VCaP (cell line): Measurements from ENCODE around the gene ATXN7.
A peak's percentile ranks its signal among the peaks of the same experiment; 100 is the strongest.

Experiments used
- H3K27ac ChIP-seq: fragments of 450-650 bp; 2 replicates; pipeline ENCODE4 v1.5.1; 2017
- TF ChIP-seq, protein P1 (sequence below): fragments of 450-650 bp; conservative IDR thresholded peaks from 2 replicates; pipeline ENCODE4 v1.5.1; 2017; ENCODE audit warnings: mild to moderate bottlenecking, moderate library complexity

ATXN7 gene

DNA sequence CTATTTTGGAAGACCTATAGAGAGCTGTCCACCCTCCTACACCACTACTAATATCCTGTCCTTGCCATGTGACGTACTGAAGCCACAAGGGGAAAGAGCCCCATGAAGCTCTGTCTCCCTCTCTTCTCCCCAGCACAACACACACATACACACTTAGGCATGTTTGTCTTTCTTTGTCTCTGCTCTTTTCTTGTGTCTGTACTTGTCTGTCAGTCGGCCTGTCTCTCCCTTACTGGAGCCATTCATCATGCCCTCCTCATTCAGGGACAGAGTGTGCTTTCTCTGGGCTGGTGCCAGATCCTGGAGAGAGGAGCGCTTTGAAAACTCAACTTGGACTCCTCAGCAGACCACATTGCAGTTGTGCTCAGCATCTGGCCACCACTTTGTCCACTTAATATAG is 112.1 kb downstream of the ATXN7 start:
- TF ChIP-seq, protein P1, sequence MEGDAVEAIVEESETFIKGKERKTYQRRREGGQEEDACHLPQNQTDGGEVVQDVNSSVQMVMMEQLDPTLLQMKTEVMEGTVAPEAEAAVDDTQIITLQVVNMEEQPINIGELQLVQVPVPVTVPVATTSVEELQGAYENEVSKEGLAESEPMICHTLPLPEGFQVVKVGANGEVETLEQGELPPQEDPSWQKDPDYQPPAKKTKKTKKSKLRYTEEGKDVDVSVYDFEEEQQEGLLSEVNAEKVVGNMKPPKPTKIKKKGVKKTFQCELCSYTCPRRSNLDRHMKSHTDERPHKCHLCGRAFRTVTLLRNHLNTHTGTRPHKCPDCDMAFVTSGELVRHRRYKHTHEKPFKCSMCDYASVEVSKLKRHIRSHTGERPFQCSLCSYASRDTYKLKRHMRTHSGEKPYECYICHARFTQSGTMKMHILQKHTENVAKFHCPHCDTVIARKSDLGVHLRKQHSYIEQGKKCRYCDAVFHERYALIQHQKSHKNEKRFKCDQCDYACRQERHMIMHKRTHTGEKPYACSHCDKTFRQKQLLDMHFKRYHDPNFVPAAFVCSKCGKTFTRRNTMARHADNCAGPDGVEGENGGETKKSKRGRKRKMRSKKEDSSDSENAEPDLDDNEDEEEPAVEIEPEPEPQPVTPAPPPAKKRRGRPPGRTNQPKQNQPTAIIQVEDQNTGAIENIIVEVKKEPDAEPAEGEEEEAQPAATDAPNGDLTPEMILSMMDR: no peak
- peak overlapping the region; percentile 16; the same call in 1 of the 2 replicates for H3K27ac ChIP-seq

DNA sequence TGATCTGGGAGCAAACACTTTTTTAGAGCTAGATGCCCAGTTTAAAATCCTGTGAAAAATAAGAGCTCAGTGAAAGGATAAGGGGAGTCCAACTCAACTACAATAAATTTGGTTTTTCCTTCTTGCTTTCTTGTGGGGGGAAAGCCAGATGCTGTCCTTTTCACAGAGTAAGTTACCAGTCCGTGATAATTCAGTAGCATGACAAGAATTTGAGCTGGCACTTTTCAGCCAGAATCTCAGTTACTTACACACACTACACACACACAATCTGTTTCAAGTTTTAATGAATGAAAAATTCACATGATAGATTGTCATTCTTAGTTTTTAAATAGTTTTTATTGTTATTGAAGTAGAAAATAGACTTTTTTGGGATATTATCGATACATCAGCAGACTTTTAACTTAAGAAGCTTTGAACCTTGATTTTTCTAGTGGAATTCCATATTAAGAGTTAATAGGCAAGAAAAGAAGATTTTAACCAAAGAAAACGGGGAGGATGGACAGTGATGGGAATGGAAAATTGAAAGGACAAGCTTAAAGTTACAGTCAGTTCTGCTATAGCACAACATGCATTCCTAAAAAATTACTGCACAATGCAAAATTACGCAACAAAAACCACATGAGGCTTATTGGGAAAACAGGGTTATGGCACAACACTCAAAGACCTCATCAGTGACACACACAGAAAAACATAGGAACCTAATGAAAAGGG is 112.6 kb downstream of the ATXN7 start:
- no peak overlapping the region; the same call in 1 of the 2 replicates for H3K27ac ChIP-seq
- TF ChIP-seq, protein P1: no peak

DNA sequence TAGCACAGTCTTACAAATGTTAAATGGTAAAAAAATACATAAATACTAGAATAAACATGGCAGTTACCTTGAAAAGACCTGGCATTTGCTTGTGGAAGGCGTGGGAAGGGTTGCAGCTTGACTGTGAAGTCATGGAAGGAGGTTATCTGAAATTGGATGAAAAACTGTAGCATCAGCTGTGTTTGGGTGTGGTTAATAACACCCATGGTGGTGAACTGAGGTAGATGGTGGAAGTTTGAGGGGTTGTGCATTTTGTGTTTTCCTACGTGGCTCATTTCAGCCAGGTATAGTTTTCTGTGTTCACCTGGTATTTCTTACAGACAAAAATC is 113.2 kb downstream of the ATXN7 start:
- TF ChIP-seq, protein P1: no peak
- H3K27ac ChIP-seq: no peak overlapping the region

DNA sequence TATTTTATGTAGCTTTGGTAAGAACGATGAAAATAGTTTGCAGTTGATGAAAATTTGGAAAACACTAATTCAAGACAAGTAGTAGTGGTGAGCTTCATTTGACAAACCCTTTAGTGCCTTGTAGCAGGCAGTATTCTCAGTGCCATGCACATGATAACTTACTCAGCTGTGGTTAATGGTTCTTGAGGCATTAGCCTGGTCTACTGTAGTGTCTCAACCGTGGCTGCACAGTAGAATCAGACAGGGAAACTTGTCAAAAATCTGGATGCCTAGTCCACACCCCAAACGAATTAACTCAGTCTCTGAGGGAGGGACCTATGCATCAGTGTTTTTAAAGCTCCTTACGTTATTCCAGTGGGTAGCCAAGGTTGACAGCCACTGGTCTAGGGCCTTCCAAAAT is 114.2 kb downstream of the ATXN7 start:
- TF ChIP-seq, protein P1: no peak
- H3K27ac ChIP-seq: no peak overlapping the region

DNA sequence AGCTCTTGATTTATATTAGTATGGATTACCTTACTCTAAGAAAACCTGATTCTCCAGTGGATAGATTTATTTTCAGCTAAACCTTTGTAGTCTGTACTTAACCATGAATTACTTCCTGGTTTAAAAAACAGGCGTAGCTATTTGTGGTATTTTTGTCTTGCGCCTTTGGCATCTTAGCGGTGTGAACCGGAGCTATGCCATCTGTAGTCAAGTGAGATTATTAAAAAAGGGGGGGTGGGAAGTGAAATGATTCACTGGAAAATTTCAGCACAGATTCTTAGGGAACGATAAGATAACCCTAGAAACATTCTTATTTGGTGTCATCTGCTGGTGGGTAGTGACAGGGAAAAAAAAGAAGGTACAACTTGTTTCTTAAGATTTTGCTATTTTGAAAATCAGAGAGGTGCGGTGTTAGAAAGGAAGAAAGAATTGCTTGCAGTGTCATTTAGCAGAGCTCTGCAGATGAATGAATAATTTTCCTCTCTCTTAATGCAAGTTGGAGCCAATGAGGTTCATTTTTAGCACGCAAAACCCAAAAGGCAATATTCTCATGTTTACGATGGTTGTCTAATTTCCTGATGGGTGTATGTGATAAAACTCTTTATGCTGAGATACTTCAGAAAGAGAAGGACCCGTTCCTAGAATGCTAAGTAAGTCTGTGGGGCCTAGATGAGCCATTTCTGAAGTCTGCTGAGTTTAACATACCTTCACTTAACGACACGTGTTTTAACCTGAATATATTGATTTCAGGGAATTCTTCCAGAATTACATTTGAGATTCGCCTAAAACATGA is 115.6 kb downstream of the ATXN7 start:
- TF ChIP-seq, protein P1: no peak
- H3K27ac ChIP-seq: 0 out of 2 replicates have a peak overlapping the region, but pooled peaks have one; percentile 6

DNA sequence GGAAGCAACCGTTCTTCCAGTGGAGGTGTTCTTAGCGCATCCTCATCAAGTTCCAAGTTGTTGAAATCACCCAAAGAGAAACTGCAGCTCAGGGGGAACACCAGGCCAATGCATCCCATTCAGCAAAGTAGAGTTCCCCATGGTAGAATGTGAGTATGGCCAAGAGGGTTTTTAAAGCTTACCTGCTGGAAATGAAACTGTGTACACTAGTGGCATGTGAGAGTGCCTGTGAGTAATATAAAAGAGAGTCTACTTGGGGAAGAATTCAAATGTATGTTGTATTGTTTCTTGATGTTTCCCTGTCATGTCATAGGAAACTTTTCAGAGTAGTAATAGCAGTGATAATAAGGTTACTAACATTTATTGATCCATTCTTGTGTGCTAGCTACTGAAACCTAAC is 116.4 kb downstream of the ATXN7 start:
- H3K27ac ChIP-seq: no peak overlapping the region
- TF ChIP-seq, protein P1: no peak

DNA sequence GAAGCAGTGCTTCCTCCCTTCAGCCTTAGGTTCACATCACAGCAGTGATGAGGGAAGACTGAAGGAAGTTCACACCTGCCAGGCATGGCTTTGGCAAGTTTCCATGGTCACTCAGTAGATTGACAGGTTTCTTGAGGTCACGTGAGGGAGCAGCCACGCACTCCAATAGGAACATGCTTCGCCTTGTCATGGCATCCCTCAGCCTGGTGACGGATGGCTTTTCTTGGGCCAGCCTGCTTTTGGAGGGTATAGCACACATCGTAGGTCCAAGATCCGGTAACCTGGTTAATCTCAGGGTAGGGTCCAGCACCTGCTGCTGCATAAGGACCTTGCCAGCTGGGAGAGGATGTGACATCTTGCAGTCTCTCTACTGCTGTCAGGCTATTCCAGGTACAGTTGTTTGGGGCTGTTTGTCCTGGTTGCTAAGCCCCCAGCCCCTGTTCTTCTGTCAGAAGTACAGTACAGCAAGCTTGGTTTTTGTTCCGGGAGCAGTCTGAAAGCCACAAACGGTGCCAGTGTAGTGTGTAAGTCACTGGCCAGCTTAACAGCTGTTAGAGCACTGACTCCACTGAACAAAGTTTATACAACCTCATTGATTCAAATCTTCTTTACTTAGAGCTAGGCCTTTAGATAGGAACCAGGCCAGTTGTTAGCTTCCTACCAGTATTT is 117.3 kb downstream of the ATXN7 start:
- no peak overlapping the region for H3K27ac ChIP-seq
- TF ChIP-seq, protein P1: no peak
